Endometrial microvascular endothelial cells (primary cell): ENCODE data around the gene ESRRA. TPM values are rescaled to one million over a fixed set of nuclear protein-coding genes. Genes with fewer than 3 reads are reported as not detected.
"Not testable (repeated sequence)": the region's sequence is repeated elsewhere in the genome, so short reads cannot be mapped to it uniquely, and the experiment has no call there.

Experiments
- in situ Hi-C: cut with HindIII; loops from 2 replicates; pipeline ENCODE4 v1.10.0; 2017; ENCODE audit warnings: low sequenced_read_pairs, low pct_unique_long_range_greater_than_20kb; ENCODE audit errors: inconsistent ontology term
- total RNA-seq: library from RNA; depleted of rRNA; stranded (reverse); fragments of >200 nt; gene quantifications from one replicate; pipeline ENCODE4 v1.2.3, GENCODE V29; 2015; ENCODE audit errors: inconsistent ontology term

ESRRA gene
- total RNA-seq, 1 donor from 2014 or later, result 44.8 TPM

GRCh38 chr11:64320556-64320955, 15.2 kb downstream of the ESRRA start:
- in situ Hi-C loops, result no loop called here

- in situ Hi-C loops, result no loop called here
These were observed 15.7 kb downstream of the ESRRA start for GRCh38 chr11:64321026-64321425.

- in situ Hi-C loops, result no loop called here
These were observed 16.2 kb downstream of the ESRRA start for GRCh38 chr11:64321533-64321932.

- in situ Hi-C loops, result no loop called here
These were observed 17.6 kb downstream of the ESRRA start for GRCh38 chr11:64322925-64323260.

- in situ Hi-C loops, result no loop called here
These were observed 18.0 kb downstream of the ESRRA start for GRCh38 chr11:64323373-64323772.

- in situ Hi-C loops, result not testable (repeated sequence)
These were observed 18.7 kb downstream of the ESRRA start for GRCh38 chr11:64323984-64324383.

- in situ Hi-C loops, result no loop called here
These were observed 19.6 kb downstream of the ESRRA start for GRCh38 chr11:64324692-64325469.

GRCh38 chr11:64327375-64327774, 22.1 kb downstream of the ESRRA start:
- in situ Hi-C loops, result no loop called here

- in situ Hi-C loops, result no loop called here
These were observed 22.7 kb downstream of the ESRRA start for GRCh38 chr11:64327993-64328392.

- in situ Hi-C loops, result no loop called here
These were observed 25.6 kb downstream of the ESRRA start for GRCh38 chr11:64330888-64331287.

GRCh38 chr11:64331569-64332371, 26.4 kb downstream of the ESRRA start:
- in situ Hi-C loops, result no loop called here

GRCh38 chr11:64333556-64333955, 28.2 kb downstream of the ESRRA start:
- in situ Hi-C loops, result no loop called here

- in situ Hi-C loops, result no loop called here
These were observed 29.7 kb downstream of the ESRRA start for GRCh38 chr11:64334764-64335735.

GRCh38 chr11:64337538-64338249, 32.4 kb downstream of the ESRRA start:
- in situ Hi-C loops, result no loop called here

GRCh38 chr11:64338716-64339115, 33.4 kb downstream of the ESRRA start:
- in situ Hi-C loops, result no loop called here

- in situ Hi-C loops, result no loop called here
These were observed 34.0 kb downstream of the ESRRA start for GRCh38 chr11:64339286-64339685.

GRCh38 chr11:64339754-64340408, 34.6 kb downstream of the ESRRA start, which contains the start of gene CCDC88B:
Gene CCDC88B, plus strand, starts transcription at chr11:64340204. Its CDS starts 63 bp downstream, at chr11:64340267.
- in situ Hi-C loops, result no loop called here
